Activated B cell treated with CpG ODN at 0.5 μM for 24 hours (primary cell): ENCODE measurements around the gene AZGP1. TPM values are rescaled to one million over a fixed set of nuclear protein-coding genes. Genes with fewer than 3 reads are reported as not detected.
"Not testable (repeated sequence)": the region's sequence is repeated elsewhere in the genome, so short reads cannot be mapped to it uniquely, and the experiment has no call there.

Experiments used
- ATAC-seq: fragments of 200-7000 bp; cut with Tn5 transposase; one replicate; pipeline ENCODE4 v1.10.0; 2021; ENCODE audit warnings: low read depth, mild to moderate bottlenecking, moderate library complexity
- CTCF ChIA-PET: fragments of 350-600 bp; sonication (Branson Sonifier 250); formaldehyde crosslinking; loops from one replicate; lab custom pipeline; 2021; ENCODE audit warnings: antibody characterized with exemption; lab: Charles Lee
- POLR2A ChIA-PET: fragments of 350-600 bp; sonication (Branson Sonifier 250); formaldehyde crosslinking; loops from one replicate; lab custom pipeline; 2021; ENCODE audit warnings: antibody characterized with exemption; lab: Charles Lee
- DNase-seq: peaks from one replicate; pipeline ENCODE4 v3.0.0; 2022
- H3K27ac Mint-ChIP-seq: one replicate; pipeline ENCODE4 v1.8.0; 2020; ENCODE audit warnings: mixed read lengths
- H3K27me3 Mint-ChIP-seq: one replicate; pipeline ENCODE4 v1.8.0; 2021; ENCODE audit warnings: mixed read lengths
- H3K36me3 Mint-ChIP-seq: one replicate; pipeline ENCODE4 v1.8.0; 2021; ENCODE audit warnings: low read depth, mixed read lengths
- H3K4me1 Mint-ChIP-seq: one replicate; pipeline ENCODE4 v1.8.0; 2021; ENCODE audit warnings: mixed read lengths
- H3K4me3 Mint-ChIP-seq: one replicate; pipeline ENCODE4 v1.8.0; 2020; ENCODE audit warnings: mild to moderate bottlenecking, mixed read lengths
- H3K9me3 Mint-ChIP-seq: one replicate; pipeline ENCODE4 v1.8.0; 2020; ENCODE audit warnings: mixed read lengths
- CTCF ChIP-seq: fragments of 200-600 bp; IDR thresholded peaks from one replicate; pipeline ENCODE4 v1.8.0; 2022; ENCODE audit warnings: antibody characterized with exemption, mild to moderate bottlenecking
- intact Hi-C: fragments of 100-400 bp; cut with micrococcal nuclease; formaldehyde crosslinking; loops from one replicate; pipeline ENCODE4 v1.15.1; 2024
- total RNA-seq: library from RNA; stranded (reverse); gene quantifications from 2 replicates; pipeline ENCODE4 v1.2.3, GENCODE V29; 2022

AZGP1 gene
- total RNA-seq, 1 donor from 2014 or later: not detected

DNA sequence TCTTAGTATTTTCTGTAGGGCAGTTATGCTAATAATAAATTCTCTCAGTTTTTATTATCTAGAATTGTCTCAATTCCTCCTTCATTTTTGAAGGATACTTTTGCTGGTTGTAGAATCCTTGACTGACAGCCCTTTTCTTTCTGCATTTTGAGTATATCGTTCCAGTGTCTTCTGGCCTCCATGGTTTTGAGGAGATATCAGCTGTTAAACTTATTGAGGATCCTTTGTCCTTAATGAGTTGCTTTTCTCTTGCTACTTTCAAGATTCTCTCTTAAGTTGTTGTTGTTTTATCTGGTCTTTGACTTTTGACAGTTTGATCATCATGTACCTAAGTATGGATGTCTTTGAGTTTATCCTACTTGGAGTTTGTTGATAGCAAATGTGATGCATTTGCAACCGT, 37.5 kb downstream of the AZGP1 start:
- no peaks in the 10 kb centered on the region for H3K4me1 Mint-ChIP-seq
- intact Hi-C loops: no loop called here
- H3K27ac Mint-ChIP-seq: no peak overlapping the region
- H3K36me3 Mint-ChIP-seq: no peaks in the 10 kb centered on the region
- peaks cover 52% of the 10 kb centered on the region for H3K27me3 Mint-ChIP-seq
- POLR2A ChIA-PET: no interaction called here
- DNase-seq: no peak
- peaks cover 12% of the 10 kb centered on the region for H3K9me3 Mint-ChIP-seq
- CTCF ChIA-PET: interaction anchor here (0.6 to 1.2 kb wide), 3 partner anchors 25 to 962 kb away, joined by 3 to 4 read pairs (median 3); no protein-coding TSS in a partner anchor
- ATAC-seq: no peak
- no peak for TF ChIP-seq CTCF
- H3K4me3 Mint-ChIP-seq: no peak overlapping the region

DNA sequence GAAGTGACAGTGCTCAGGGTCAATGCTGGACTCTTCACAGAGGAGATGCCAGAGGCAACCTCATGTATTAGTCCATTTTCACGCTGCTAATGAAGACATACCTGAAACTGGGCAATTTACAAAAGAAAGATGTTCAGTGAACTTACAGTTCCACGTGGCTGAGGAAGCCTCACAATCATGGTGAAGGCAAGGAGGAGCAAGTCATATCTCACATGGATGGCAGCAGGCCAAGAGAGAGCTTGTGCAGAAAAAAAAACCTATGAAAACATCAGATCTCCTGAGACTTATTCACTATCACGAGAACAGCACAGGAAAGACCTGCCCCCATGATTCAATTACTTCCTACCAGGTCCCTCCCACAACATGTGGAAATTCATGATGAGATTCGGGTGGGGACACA, 40.8 kb downstream of the AZGP1 start:
- POLR2A ChIA-PET, H3K36me3 Mint-ChIP-seq, intact Hi-C loops, CTCF ChIA-PET, H3K4me1 Mint-ChIP-seq, H3K4me3 Mint-ChIP-seq, H3K27ac Mint-ChIP-seq, ATAC-seq, DNase-seq: not testable (repeated sequence)
- peaks cover 12% of the 10 kb centered on the region for H3K9me3 Mint-ChIP-seq
- peaks cover 58% of the 10 kb centered on the region for H3K27me3 Mint-ChIP-seq

- Mint-ChIP-seq H3K9me3 (no peaks in the 10 kb centered on the region), H3K27ac (no peak overlapping the region), H3K36me3 (no peaks in the 10 kb centered on the region), H3K4me1 (peaks cover 8% of the 10 kb centered on the region), H3K27me3 (peaks cover 78% of the 10 kb centered on the region), H3K4me3 (no peak overlapping the region)
- TF ChIP-seq CTCF: no peak
- intact Hi-C loops: no loop called here
- CTCF ChIA-PET: no interaction called here
- POLR2A ChIA-PET: no interaction called here
- ATAC-seq (no peak), DNase-seq (no peak)
These were observed 45.5 kb downstream of the AZGP1 start for GRCh38 chr7:99930376-99930775.

- H3K9me3 Mint-ChIP-seq: no peaks in the 10 kb centered on the region
- DNase-seq (no peak), ATAC-seq (no peak)
- no peak overlapping the region for H3K27ac Mint-ChIP-seq
- intact Hi-C loops: no loop called here
- no peak for TF ChIP-seq CTCF
- peaks cover 73% of the 10 kb centered on the region for H3K27me3 Mint-ChIP-seq
- no peaks in the 10 kb centered on the region for H3K36me3 Mint-ChIP-seq
- ChIA-PET POLR2A (no interaction called here), CTCF (no interaction called here)
- H3K4me1 Mint-ChIP-seq: peaks cover 8% of the 10 kb centered on the region
- H3K4me3 Mint-ChIP-seq: no peak overlapping the region
These were observed 46.1 kb downstream of the AZGP1 start for GRCh38 chr7:99929730-99930053.

DNA sequence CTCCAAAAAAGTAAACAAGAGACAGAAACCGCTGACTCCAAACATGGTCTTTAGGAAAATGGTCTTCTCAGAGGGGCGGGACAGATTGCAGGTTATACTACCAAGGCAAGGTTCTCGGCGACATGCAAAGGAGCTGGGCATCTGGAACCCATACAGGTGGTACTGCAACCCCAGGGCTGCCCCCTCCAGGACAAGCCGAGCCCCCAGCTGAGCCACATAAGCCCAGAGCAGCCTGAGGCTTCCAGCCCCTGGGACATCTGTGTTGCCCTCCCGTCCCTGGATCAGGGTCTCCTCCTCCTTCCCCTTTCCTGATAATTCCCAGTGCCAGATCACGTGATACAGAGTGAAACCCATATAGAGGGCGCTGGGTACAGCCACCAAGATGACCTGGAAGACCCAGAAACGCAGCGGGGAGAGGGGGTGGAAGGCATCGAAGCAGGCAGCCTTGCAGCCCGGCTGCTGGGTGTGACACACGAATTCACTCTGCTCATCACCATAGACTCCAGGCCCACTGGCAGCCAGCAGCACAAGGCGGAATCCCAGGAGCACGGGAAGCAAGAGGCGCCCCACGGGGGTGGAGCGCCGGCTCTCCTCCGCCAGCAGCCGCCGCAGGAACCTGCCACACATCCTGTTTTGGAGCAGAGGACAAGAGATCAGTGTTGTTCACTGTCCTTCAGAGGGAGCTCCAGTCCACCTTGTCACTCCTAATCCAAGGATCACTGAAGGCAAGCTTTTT, 46.7 kb downstream of the AZGP1 start, which contains the start of gene GJC3:
Gene GJC3, minus strand, starts transcription at position 627 of the 736 bp plus-strand sequence. Its CDS starts 0 bp downstream, at position 627.
- no peak within 1 kb of the TSS for H3K27ac Mint-ChIP-seq
- ChIA-PET POLR2A (no interaction called here), CTCF (no interaction called here)
- H3K27me3 Mint-ChIP-seq: peaks cover 69% of the 10 kb centered on the region
- no peak for TF ChIP-seq CTCF
- no peaks in the 10 kb centered on the region for H3K36me3 Mint-ChIP-seq
- no peaks in the 10 kb centered on the region for H3K9me3 Mint-ChIP-seq
- no peak within 1 kb of the TSS for H3K4me3 Mint-ChIP-seq
- intact Hi-C loops: no loop called here
- peaks cover 8% of the 10 kb centered on the region for H3K4me1 Mint-ChIP-seq
- ATAC-seq: no peak
- no peak for DNase-seq
